ENCODE results near the gene ENPP5.
A peak's percentile ranks its signal among the peaks of the same experiment; 100 is the strongest.
"Not testable (repeated sequence)": the region's sequence is repeated elsewhere in the genome, so short reads cannot be mapped to it uniquely, and the experiment has no call there.

ENPP5 gene

GRCh38 chr6:46128476-46128875 lies 42.3 kb downstream of the ENPP5 start:
- no peak for TF ChIP-seq POLR2A (IDR thresholded peaks at IDR 0.05; ENCODE audit: low read depth, low read length)
- TF ChIP-seq POU2F2 (IDR thresholded peaks at IDR 0.05; ENCODE audit: low read depth, low read length), result no peak
- no peak for TF ChIP-seq POLR2AphosphoS5 (IDR thresholded peaks at IDR 0.05; ENCODE audit: low read depth, low read length)
- no peak for TF ChIP-seq TAF1 (IDR thresholded peaks at IDR 0.05; ENCODE audit: low read depth, low read length)
- peak; percentile 77 for TF ChIP-seq SPI1 (IDR thresholded peaks at IDR 0.05; ENCODE audit: low read depth, low read length)
- no peak for TF ChIP-seq PAX5 (IDR thresholded peaks at IDR 0.05; ENCODE audit: insufficient read depth, low read length, severe bottlenecking)
- DNase-seq (ENCODE audit: insufficient read length, low spot score) (no peak), FAIRE-seq (peak; percentile 90)

DNA sequence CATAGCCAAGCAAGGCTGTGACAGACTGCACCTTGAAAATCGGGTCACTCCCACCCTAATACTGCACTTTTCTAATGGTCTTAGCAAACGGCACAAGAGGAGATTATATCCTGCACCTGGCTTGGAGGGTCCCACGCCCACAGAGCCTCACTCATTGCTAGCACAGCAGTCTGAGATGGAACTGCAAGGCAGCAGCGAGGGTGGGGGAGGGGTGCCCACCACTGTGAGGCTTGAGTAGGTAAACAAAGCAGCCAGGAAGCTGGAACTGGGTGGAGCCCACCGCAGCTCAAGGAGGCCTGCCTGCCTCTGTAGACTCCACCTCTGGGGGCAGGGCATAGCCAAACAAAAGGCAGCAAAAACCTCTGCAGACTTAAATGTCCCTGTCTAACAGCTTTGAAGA lies 51.1 kb downstream of the ENPP5 start:
- FAIRE-seq; DNase-seq (ENCODE audit: insufficient read length, low spot score): not testable (repeated sequence)

DNA sequence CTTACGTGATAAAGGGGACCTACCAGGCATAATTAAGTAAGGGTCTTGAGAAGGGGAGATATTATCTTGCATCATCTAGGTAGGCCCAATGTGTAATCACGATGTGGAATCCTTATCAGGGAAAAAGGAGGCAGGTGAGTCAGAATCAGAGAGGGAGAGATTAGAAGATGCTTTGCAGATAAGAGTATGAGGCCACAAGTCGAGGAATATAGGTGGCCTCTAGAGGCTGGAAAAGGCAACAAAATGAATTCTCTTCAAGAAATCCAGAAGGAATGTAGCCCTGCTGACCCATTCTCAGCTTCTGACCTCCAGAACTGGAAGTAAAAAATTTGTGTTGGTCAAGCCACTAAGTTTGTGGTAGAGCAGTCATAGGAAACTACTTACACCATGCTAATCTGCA lies 51.9 kb downstream of the ENPP5 start:
- FAIRE-seq (no peak), DNase-seq (ENCODE audit: insufficient read length, low spot score) (no peak)
- no peak for TF ChIP-seq TAF1 (IDR thresholded peaks at IDR 0.05; ENCODE audit: low read depth, low read length)
- TF ChIP-seq SPI1 (IDR thresholded peaks at IDR 0.05; ENCODE audit: low read depth, low read length), result no peak
- TF ChIP-seq POU2F2 (IDR thresholded peaks at IDR 0.05; ENCODE audit: low read depth, low read length), result no peak
- TF ChIP-seq PAX5 (IDR thresholded peaks at IDR 0.05; ENCODE audit: insufficient read depth, low read length, severe bottlenecking), result no peak
- TF ChIP-seq POLR2AphosphoS5 (IDR thresholded peaks at IDR 0.05; ENCODE audit: low read depth, low read length), result no peak
- no peak for TF ChIP-seq POLR2A (IDR thresholded peaks at IDR 0.05; ENCODE audit: low read depth, low read length)

GRCh38 chr6:46118157-46118556 lies 52.6 kb downstream of the ENPP5 start:
- no peak for TF ChIP-seq POLR2AphosphoS5 (IDR thresholded peaks at IDR 0.05; ENCODE audit: low read depth, low read length)
- FAIRE-seq, result no peak
- no peak for DNase-seq (ENCODE audit: insufficient read length, low spot score)

- DNase-seq (ENCODE audit: insufficient read length, low spot score) (no peak), FAIRE-seq (no peak)
- TF ChIP-seq POLR2AphosphoS5 (IDR thresholded peaks at IDR 0.05; ENCODE audit: low read depth, low read length) (no peak), SPI1 (IDR thresholded peaks at IDR 0.05; ENCODE audit: low read depth, low read length) (peak; percentile 52)
These were observed 54.5 kb downstream of the ENPP5 start for GRCh38 chr6:46116289-46116688.

GRCh38 chr6:46115634-46116033 lies 55.1 kb downstream of the ENPP5 start:
- no peak for DNase-seq (ENCODE audit: insufficient read length, low spot score)
- FAIRE-seq, result no peak
- TF ChIP-seq POLR2AphosphoS5 (IDR thresholded peaks at IDR 0.05; ENCODE audit: low read depth, low read length) (no peak), POLR2A (IDR thresholded peaks at IDR 0.05; ENCODE audit: low read depth, low read length) (no peak), TAF1 (IDR thresholded peaks at IDR 0.05; ENCODE audit: low read depth, low read length) (no peak), PAX5 (IDR thresholded peaks at IDR 0.05; ENCODE audit: insufficient read depth, low read length, severe bottlenecking) (no peak), SPI1 (IDR thresholded peaks at IDR 0.05; ENCODE audit: low read depth, low read length) (no peak), POU2F2 (IDR thresholded peaks at IDR 0.05; ENCODE audit: low read depth, low read length) (no peak)

DNA sequence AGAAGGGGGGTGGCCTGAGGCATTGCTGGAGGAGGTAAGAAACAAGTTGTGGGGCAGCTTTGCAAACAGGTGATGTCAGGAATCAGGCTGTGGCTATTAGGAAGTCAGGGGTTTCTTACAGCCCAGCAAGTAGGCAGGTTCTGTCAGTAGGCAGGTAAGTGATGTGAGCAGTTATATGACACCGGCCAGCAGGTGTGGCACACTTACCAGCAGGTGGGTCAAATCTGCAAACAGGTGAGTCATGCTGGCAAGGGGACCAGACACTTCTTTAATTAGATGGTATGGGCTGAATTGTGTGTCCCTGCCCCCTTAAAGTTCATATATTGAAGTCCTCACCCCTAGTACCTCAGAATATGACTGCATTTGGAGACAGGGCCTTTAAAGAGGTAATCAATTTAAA lies 57.4 kb downstream of the ENPP5 start:
- FAIRE-seq (no peak), DNase-seq (ENCODE audit: insufficient read length, low spot score) (no peak)

More for the DNA sequence above, 57.4 kb downstream of the ENPP5 start:
- TF ChIP-seq PAX5 (IDR thresholded peaks at IDR 0.05; ENCODE audit: insufficient read depth, low read length, severe bottlenecking) (no peak), POLR2AphosphoS5 (IDR thresholded peaks at IDR 0.05; ENCODE audit: low read depth, low read length) (no peak), POU2F2 (IDR thresholded peaks at IDR 0.05; ENCODE audit: low read depth, low read length) (no peak), SPI1 (IDR thresholded peaks at IDR 0.05; ENCODE audit: low read depth, low read length) (no peak), TAF1 (IDR thresholded peaks at IDR 0.05; ENCODE audit: low read depth, low read length) (no peak), POLR2A (IDR thresholded peaks at IDR 0.05; ENCODE audit: low read depth, low read length) (no peak)

All from GM12891 (cell line).